Activated T-cell treated with anti-CD3 and anti-CD28 coated beads, Interleukin-2, amount 50 U/mL, for 72 hours (primary cell): ENCODE data around the gene ELF2. TPM values are rescaled to one million over a fixed set of nuclear protein-coding genes. Genes with fewer than 3 reads are reported as not detected.
"Not testable (repeated sequence)": the region's sequence is repeated elsewhere in the genome, so short reads cannot be mapped to it uniquely, and the experiment has no call there.

Source experiments
- ATAC-seq, 2 donors: fragments of 150-1000 bp; cut with Tn5 transposase; replicated peaks in 1 of 2; 2 replicates each; pipeline ENCODE4 v1.10.0; 2021; ENCODE audit warnings: moderate library complexity in 2 of 2, mild to moderate bottlenecking in 1 of 2
- DNase-seq, 2 donors: peaks; one replicate each; pipeline ENCODE4 v3.0.0; 2021 to 2022; ENCODE audit warnings: mixed read lengths in 1 of 2
- H3K27ac Mint-ChIP-seq: one replicate; pipeline ENCODE4 v1.8.0; 2022; ENCODE audit warnings: mild to moderate bottlenecking, moderate library complexity, mixed read lengths
- H3K27me3 Mint-ChIP-seq: one replicate; pipeline ENCODE4 v1.8.0; 2022; ENCODE audit warnings: low read depth, mixed read lengths
- H3K36me3 Mint-ChIP-seq, 2 donors: one replicate each; pipeline ENCODE4 v1.8.0; 2022; ENCODE audit warnings: mixed read lengths in 2 of 2, mild to moderate bottlenecking in 1 of 2; ENCODE audit not compliant: insufficient read depth in 2 of 2
- H3K4me1 Mint-ChIP-seq: one replicate; pipeline ENCODE4 v1.8.0; 2022; ENCODE audit warnings: low read depth, mixed read lengths
- H3K4me3 Mint-ChIP-seq, 2 donors: one replicate each; pipeline ENCODE4 v1.8.0; 2022; ENCODE audit warnings: mild to moderate bottlenecking in 2 of 2, mixed read lengths in 2 of 2, moderate library complexity in 2 of 2
- H3K9me3 Mint-ChIP-seq, 2 donors: one replicate each; pipeline ENCODE4 v1.8.0; 2022; ENCODE audit warnings: mixed read lengths in 2 of 2
- total RNA-seq, 2 donors: library from RNA; stranded (reverse); gene quantifications; one replicate each; pipeline ENCODE4 v1.2.3, GENCODE V29; 2022

Gene ELF2
- total RNA-seq, 2 donors from 2014 or later = 34.8 to 36.4 TPM

DNA sequence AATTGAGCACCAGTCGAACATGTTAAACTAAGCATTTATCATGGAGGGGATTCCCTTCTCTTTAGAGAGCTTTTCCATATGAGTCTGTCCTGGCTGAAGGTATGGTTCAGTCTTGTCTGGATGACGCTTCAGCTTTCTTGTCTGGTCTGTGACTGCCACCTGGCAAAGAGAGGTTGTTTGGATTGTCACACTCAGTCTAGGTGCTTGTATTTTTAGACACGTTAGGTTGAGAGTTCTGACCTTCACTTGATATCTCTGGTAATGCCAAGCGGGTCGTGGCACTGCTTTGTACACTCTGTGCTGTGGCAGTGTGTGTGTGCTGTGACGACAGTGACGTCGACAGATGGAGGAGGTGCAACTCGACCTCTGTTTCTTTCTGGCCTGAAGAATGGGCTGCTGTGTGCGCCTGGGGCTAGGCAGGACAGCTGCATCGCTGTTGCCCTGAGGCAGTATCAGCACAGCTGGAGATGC, 148.8 kb downstream of the ELF2 start:
- Mint-ChIP-seq H3K27me3 (no peaks in the 10 kb centered on the region), H3K27ac (no peak overlapping the region), H3K4me3 (no peak overlapping the region), H3K36me3 (peaks cover 0 to 3% of the 10 kb centered on the region in 2 donors), H3K4me1 (peaks cover 5% of the 10 kb centered on the region), H3K9me3 (no peaks in the 10 kb centered on the region)
- ATAC-seq (no peak), DNase-seq (no peak)

DNA sequence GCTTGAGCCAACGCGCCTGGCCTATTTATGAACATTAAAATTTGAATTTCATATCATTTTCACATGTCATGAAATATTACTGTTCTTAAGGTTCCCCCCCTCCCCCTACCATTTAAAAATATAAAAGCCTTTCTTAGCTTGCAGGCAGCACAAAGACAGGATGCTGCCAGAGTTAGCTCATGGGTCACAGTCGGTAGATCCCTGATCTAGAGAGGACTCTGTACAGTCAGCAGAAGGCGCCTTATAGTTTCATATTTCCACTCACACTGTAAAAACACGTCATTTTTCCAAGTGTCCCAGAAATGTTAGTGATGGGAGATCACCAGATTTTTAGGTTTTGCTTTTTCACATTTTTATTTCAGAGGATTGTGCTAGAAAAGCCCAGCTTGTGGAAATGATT, 149.2 kb downstream of the ELF2 start:
- Mint-ChIP-seq H3K36me3 (peaks cover 0 to 3% of the 10 kb centered on the region in 2 donors), H3K27me3 (no peaks in the 10 kb centered on the region), H3K27ac (no peak overlapping the region), H3K9me3 (no peaks in the 10 kb centered on the region), H3K4me3 (no peak overlapping the region), H3K4me1 (peaks cover 5% of the 10 kb centered on the region)
- ATAC-seq = no peak
- DNase-seq = no peak

GRCh38 chr4:139025841-139026240, 151.2 kb downstream of the ELF2 start:
- no peak for ATAC-seq
- Mint-ChIP-seq H3K27ac (no peak overlapping the region), H3K4me3 (no peak overlapping the region), H3K27me3 (no peaks in the 10 kb centered on the region), H3K9me3 (no peaks in the 10 kb centered on the region), H3K36me3 (peaks cover 1 to 4% of the 10 kb centered on the region in 2 donors), H3K4me1 (peaks cover 10% of the 10 kb centered on the region)
- no peak for DNase-seq

GRCh38 chr4:139024686-139025085, 152.3 kb downstream of the ELF2 start:
- no peak for DNase-seq
- peaks cover 15% of the 10 kb centered on the region for H3K4me1 Mint-ChIP-seq
- H3K36me3 Mint-ChIP-seq = peaks cover 1 to 6% of the 10 kb centered on the region in 2 donors
- H3K4me3 Mint-ChIP-seq = no peak overlapping the region
- H3K9me3 Mint-ChIP-seq = no peaks in the 10 kb centered on the region
- no peak for ATAC-seq
- H3K27ac Mint-ChIP-seq = no peak overlapping the region
- no peaks in the 10 kb centered on the region for H3K27me3 Mint-ChIP-seq

DNA sequence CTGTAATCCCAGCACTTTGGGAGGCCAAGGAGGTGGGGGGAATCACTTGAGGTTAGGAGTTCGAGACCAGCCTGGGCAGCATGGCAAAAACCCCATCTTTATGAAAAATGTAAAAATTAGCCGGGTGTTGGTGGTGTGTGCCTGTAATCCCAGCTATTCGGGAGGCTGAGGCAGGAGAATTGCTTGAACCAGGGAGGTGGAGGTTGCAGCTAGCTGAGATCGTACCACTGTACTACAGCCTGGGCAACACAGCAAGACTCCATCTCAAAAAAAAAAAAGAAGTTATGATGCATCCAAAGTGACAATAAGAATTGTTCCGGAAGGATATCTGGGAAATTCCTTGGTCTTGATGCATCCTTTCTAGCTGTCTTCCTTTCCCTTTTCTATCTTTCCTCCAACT, 154.2 kb downstream of the ELF2 start:
- no peaks in the 10 kb centered on the region for H3K27me3 Mint-ChIP-seq
- ATAC-seq = no peak
- no peak for DNase-seq
- no peaks in the 10 kb centered on the region for H3K9me3 Mint-ChIP-seq
- peaks cover 1 to 6% of the 10 kb centered on the region in 2 donors for H3K36me3 Mint-ChIP-seq
- H3K4me1 Mint-ChIP-seq = peaks cover 28% of the 10 kb centered on the region
- H3K4me3 Mint-ChIP-seq = no peak overlapping the region
- H3K27ac Mint-ChIP-seq = no peak overlapping the region

GRCh38 chr4:139021071-139021470, 155.9 kb downstream of the ELF2 start:
- not testable (repeated sequence) for H3K27me3 Mint-ChIP-seq, H3K4me3 Mint-ChIP-seq, H3K36me3 Mint-ChIP-seq, DNase-seq, H3K27ac Mint-ChIP-seq, ATAC-seq, H3K9me3 Mint-ChIP-seq
- peaks cover 30% of the 10 kb centered on the region for H3K4me1 Mint-ChIP-seq

- Mint-ChIP-seq H3K27me3 (no peaks in the 10 kb centered on the region), H3K4me3 (no peak overlapping the region), H3K27ac (no peak overlapping the region), H3K9me3 (no peaks in the 10 kb centered on the region), H3K4me1 (peaks cover 30% of the 10 kb centered on the region), H3K36me3 (peaks cover 1 to 6% of the 10 kb centered on the region in 2 donors)
- no peak for DNase-seq
- no peak for ATAC-seq
These were observed 156.6 kb downstream of the ELF2 start for GRCh38 chr4:139020384-139020783.

DNA sequence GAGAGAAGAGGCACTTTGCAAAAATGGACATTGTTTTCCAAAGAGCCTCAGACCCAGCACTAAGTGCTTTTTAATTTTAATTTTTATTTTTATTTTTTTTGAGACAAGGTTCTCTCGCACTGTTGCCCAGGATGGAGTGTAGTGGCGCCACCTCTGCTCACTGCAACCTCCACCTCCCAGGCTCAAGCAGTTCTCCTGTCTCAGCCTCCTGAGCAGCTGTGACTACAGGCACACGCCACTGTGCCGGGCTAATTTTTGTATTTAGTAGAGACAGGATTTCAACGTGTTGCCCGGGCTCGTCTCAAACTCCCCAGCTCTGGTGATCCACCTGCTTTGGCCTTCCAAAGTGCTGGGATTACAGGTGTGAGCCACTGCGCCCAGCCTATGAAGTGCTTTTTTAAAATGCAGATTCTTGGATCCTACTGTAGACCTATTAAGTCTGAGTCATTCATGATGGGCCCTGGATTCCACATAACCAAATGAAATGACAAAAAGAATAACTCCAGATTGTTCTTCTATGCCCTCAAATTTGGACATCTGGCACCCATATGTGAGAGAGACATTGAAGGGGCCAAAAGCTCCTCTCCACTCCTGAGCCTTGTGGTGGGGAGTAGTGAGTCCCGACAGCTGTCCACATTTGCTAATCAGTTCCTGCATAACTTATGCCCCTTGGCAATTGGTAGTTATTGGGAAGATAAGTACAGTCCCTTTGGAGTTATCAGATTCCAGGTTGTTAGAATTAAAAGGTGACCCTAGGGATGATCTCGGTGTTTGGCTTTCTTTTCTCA, 157.9 kb downstream of the ELF2 start:
- no peaks in the 10 kb centered on the region for H3K27me3 Mint-ChIP-seq
- H3K4me1 Mint-ChIP-seq = peaks cover 42% of the 10 kb centered on the region
- no peak overlapping the region for H3K27ac Mint-ChIP-seq
- peaks cover 1 to 6% of the 10 kb centered on the region in 2 donors for H3K36me3 Mint-ChIP-seq
- ATAC-seq = no peak
- H3K9me3 Mint-ChIP-seq = no peaks in the 10 kb centered on the region
- DNase-seq = no peak
- H3K4me3 Mint-ChIP-seq = no peak overlapping the region

- no peak for ATAC-seq
- no peak for DNase-seq
- no peaks in the 10 kb centered on the region for H3K9me3 Mint-ChIP-seq
- peaks cover 47% of the 10 kb centered on the region for H3K4me1 Mint-ChIP-seq
- peak overlapping the region; percentile 2 to 59 for H3K4me3 Mint-ChIP-seq
- peaks cover 1 to 6% of the 10 kb centered on the region in 2 donors for H3K36me3 Mint-ChIP-seq
- H3K27me3 Mint-ChIP-seq = no peaks in the 10 kb centered on the region
- H3K27ac Mint-ChIP-seq = peak overlapping the region; percentile 36
These were observed 158.5 kb downstream of the ELF2 start for GRCh38 chr4:139018501-139018900.

DNA sequence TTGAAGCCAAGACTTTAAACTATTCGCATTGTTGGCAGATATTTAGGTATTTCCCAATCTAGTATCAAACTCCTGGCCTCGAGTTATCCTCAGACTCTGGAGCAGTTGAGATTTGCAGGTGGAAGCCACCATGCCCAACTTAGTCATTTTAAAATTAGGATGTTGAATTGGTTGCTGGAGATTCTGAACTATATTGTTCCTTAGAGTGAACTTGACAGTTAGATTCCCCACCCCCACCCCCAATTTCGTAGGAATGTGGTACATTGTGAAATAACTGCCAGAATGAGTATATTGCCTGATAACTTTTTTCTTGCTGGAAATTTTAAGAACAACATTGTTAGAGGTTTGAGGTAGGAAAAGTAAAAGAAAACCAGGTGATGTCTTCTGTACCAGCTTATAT, 159.2 kb downstream of the ELF2 start:
- ATAC-seq (no peak), DNase-seq (no peak)
- Mint-ChIP-seq H3K4me3 (peak overlapping the region; percentile 2 to 59), H3K9me3 (no peaks in the 10 kb centered on the region), H3K27me3 (no peaks in the 10 kb centered on the region), H3K27ac (peak overlapping the region; percentile 50), H3K36me3 (peaks cover 1 to 6% of the 10 kb centered on the region in 2 donors), H3K4me1 (peaks cover 47% of the 10 kb centered on the region)

- peak in 1 of 2 donors; percentile 58 for DNase-seq
- Mint-ChIP-seq H3K4me3 (peak overlapping the region; percentile 81 to 95), H3K4me1 (peaks cover 41% of the 10 kb centered on the region), H3K27me3 (no peaks in the 10 kb centered on the region), H3K36me3 (peaks cover 0 to 5% of the 10 kb centered on the region in 2 donors), H3K27ac (peak overlapping the region; percentile 89), H3K9me3 (no peaks in the 10 kb centered on the region)
- ATAC-seq = peak; percentile 41
These were observed 161.0 kb downstream of the ELF2 start for GRCh38 chr4:139015948-139016471.

GRCh38 chr4:139015269-139015947, 161.6 kb downstream of the ELF2 start, which contains the start of gene NOCT:
NOCT (plus strand) TSS chr4:139015781; CDS start chr4:139015982, 201 bp downstream.
- H3K27me3 Mint-ChIP-seq = no peaks in the 10 kb centered on the region
- DNase-seq (peak; percentile 94 to 97), ATAC-seq (peak; percentile 94)
- H3K4me3 Mint-ChIP-seq = peak within 1 kb of the TSS; percentile 81 to 95
- H3K4me1 Mint-ChIP-seq = peaks cover 40% of the 10 kb centered on the region
- peak within 1 kb of the TSS; percentile 99 for H3K27ac Mint-ChIP-seq
- no peaks in the 10 kb centered on the region for H3K9me3 Mint-ChIP-seq
- peaks cover 0 to 3% of the 10 kb centered on the region in 2 donors for H3K36me3 Mint-ChIP-seq
